HG03196 (cell line): ENCODE results near the gene RRP7A.
"Not testable (repeated sequence)": the region's sequence is repeated elsewhere in the genome, so short reads cannot be mapped to it uniquely, and the experiment has no call there.

ENCODE experiments used
- ATAC-seq: cut with Tn5 transposase; IDR thresholded peaks from one replicate; pipeline ENCODE4 v1.9.1; 2021; ENCODE audit not compliant: unreplicated experiment

Gene RRP7A

DNA sequence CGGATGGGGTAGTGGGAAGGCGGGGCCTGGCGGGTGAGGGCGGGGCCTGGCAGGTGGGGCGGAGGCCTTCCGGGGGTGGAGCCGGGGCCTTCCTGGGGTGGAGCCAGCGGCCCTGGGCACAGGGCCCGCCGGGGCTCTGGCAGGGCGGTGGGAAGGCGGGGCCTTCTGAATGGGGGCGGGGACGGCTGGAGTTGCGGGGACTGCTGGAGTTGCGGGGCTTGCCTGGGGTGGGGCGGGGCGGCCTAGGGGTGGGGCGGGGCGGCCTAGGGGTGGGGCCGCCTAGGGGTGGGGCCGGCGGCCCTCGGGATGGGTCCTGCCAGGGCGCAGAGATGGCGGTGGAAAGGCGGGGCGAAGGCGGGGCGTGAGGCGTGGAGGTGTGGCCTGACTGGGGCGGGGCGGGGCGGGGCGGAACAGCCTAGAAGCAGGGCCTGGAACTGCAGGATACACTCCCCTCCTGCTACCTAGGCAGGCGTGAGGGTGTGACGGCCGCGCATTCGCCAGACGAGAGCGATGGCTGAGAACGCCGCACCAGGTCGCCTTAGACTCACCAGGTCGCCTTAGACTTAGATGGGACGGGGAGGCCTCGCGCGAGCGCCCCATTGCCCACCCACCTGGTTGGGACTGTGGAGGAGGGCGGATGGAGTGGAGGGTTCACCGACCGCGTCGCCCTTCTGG is 19.3 kb downstream of the RRP7A start:
- ATAC-seq = peak; percentile 53

DNA sequence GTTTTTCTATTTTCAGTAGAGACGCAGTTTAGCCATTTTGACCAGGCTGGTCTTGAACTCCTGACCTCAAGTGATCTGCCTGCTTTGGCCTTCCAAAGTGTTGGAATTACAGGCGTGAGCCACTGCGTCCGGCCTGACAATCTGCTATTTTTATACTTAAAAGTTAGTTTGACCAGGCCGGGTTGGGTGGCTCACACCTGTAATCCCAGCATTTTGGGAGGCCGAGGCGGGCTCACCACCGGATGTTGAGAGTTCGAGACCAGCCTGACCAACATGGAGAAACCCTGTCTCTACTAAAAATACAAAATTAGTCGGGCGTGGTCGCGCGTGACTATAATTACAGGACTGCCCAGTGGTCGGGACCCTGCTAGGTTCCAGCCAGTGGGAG is 19.8 kb downstream of the RRP7A start:
- not testable (repeated sequence) for ATAC-seq

GRCh38 chr22:42495533-42496141 is 24.0 kb downstream of the RRP7A start:
- not testable (repeated sequence) for ATAC-seq

DNA sequence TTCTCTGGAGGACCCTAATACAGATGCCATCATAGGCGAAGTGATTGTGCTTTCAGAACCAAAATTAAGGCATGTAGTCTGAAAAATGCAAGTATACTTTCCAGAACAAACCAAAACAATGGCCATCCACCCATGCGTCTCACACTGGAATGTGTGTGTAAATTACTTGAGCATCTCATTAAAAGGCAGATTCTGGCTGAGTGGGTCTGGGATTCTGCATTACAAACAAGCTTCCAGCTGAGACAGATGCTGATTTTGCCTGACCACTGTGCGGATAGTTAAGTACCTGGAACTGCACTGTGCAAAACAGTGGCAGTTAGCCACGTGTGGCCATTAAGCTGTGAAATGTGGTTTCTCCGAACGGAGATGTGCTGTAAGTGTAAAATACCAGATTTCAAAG is 26.2 kb downstream of the RRP7A start:
- ATAC-seq = no peak

DNA sequence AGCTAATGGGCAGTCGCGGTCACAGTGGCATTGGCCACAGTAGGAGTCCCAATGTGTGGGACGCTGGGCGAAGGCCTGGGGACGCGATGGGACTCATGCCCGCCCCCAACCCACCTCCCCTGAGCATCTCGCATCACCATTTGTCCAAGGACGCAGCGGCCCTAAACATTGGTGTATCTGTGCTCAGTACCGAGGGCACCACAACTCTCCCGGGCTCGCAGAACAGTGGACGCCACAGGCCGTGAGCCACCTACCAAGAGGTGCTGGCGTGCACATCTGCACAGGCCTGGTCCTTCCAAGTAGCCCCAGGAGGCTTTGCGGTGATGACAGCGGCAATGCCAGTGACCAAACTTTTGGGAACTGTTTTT is 27.3 kb downstream of the RRP7A start:
- no peak for ATAC-seq

- ATAC-seq = no peak
Measured at GRCh38 chr22:42490243-42490832, 29.3 kb downstream of the RRP7A start.

DNA sequence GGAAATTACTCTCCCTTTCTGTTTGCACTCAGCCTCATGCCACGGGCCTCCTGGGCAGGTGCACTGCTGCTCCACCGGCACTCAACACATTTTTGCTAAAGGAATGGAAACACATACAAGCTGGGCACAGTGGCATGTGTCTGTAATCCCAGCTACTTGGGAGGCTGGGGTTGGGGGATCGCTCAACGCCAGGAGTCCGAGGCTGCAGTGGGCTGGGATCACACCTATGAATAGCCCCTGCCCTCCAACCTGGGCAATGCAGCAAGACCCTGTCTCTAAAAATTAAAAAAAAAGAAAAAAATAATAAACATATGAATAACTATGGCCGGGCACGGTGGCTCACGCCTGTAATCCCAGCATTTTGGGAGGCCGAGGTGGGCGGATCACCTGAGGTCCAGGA is 30.6 kb downstream of the RRP7A start:
- no peak for ATAC-seq

DNA sequence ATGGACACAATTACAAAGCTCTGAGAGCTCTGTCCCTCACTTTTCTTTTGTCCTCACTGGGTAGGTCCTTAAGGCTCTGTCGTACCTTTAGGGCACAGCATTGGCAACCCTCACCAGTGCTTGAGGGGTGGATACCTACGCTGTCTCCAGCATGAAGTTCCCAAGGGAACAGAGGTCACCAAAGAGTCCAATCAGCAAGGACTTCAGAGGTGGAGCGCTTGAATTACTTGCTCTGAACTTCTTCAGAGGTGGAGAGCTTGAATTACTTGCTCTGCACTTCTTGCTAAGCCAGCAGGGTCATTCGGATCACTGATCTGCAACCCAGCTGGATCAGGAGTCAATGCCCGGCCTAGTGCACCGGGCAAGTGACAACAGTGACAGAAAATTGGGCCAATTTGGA is 35.1 kb downstream of the RRP7A start:
- ATAC-seq = no peak

DNA sequence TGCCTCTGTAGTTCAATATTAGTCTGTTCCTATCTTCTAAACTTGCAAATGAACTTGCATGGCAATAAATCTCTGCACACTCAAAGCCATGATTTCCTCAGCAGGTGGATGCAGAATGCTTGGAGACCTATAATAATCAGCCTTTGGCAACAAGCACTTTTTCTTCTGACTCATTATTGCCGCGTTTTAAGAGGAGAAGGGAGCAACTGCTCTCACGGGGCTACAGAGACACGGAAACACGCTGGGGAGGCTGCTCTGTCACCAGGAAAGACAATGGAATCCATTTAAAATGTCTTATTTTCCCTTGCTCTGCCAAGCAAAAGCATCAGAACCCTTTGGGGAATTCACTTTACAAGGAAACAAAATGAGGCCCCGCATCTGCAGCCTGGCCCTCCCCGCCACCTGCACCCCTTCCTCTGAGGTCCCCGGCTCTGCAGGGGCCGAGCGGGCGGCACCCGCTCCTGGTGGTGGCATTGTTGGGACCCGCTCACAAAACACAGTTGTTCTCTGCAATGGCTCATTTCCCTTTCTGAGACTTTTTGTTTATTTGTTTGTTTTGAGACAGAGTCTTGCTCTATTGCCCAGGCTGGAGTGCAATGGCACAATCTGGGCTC is 35.9 kb downstream of the RRP7A start:
- ATAC-seq = not testable (repeated sequence)

- no peak for ATAC-seq
Measured at GRCh38 chr22:42475122-42475521, 44.5 kb downstream of the RRP7A start.

DNA sequence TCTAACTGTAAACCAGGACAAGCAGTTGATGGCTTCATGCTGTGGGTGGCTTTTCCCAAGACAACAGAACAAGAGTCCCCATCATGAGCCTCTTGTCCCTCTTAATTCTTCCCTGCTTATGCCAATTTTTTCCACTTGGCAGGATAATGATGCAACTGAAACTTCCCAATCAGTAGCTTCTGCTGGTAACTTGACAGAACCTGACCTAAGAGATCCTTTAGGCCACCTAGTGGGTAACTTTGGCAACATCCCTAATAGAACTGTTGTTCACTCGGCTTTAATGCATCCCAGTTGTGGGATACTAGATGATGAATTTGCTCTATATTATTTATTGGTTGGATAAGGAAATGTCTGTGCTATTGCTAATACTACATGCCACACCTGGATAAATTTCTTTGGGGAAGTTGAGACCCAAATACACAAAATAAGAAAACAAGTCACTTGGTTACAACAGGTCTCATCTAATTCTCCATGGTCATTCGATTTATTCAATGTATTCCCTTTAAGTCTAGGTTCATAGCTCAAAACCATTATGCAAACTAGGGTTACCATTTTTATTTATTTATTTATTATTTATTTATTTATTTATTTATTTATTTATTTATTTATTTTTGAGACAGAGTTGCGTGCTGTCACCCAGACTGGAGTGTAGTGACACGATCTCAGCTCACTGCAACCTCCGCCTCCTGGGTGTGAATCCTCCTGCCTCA is 46.0 kb downstream of the RRP7A start:
- ATAC-seq = no peak

DNA sequence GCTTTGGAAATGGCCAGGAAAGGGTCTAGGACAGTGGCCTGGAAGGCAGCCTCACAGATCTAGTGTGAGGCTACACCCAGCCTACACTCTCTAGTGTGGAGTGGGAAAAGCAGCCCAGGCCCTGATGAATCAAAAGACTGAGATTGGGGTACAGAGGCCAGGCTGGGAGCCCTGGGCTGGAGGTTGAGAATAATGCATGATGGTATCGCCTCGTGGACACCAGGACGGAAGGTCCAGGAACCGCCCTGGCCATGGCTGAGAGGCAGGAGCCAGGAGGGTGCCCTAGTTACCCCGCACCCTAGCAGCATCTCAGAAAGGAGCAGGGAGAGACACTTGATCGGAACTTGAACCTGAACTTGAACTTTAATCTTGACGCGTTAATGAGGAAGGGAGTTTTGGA is 46.9 kb downstream of the RRP7A start:
- ATAC-seq = no peak

DNA sequence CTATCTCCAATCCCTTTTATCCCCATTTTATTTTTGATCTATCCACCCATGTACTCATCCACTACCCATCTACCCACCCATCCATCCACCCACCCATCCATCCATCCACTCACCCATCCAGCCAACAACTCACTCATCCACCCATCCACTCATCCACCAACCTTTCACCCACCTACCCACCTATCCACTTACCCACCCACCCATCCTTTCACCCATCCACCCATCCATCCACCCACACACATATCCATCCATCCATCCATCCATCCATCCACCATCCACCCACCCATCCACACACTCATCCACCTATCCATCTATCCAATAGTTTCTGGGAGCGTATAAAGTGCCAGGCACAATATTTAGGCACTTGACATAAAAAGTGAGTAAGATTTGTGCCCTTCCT is 48.2 kb downstream of the RRP7A start:
- ATAC-seq = no peak

GRCh38 chr22:42470366-42471082 is 49.1 kb downstream of the RRP7A start:
- ATAC-seq = no peak

DNA sequence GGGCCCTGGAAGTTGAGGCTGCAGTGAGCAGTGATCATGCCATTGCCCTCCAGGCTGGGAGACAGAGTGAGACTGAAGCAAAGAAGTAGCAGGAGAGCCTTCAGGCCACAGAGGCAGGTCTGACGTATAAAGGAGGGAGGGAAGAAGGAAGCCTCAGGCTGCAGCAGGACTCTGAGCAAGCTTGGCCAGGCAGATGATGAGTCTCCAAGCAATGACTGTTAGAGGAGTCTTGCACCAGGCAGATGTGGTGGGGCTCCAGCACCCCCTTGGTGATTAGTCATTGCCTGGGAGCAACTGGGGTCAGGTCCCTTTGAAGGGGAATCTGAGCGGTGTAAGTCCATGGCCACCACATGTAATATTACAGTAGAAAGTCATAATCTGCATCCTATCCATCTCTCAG is 50.8 kb downstream of the RRP7A start:
- ATAC-seq = no peak

DNA sequence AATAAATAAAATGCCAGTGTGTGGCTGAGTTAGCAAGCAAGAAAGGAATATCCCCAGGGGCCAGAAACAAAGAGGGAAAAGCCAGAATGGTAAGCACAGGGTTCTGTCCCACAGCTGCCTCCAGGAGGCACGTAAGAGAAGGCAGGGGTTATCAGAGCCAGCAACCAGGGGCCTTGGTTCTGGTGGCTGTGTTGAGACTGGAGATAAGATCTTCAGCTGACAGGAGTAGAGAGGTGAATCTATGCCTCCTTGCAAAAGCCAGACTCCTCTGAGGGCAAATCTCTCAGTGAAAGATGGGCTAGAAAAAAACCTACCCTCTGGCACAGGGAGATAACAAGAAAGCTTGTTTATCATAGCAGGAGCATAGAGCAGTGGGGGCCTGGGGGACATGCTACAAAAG is 57.6 kb downstream of the RRP7A start:
- ATAC-seq = no peak

DNA sequence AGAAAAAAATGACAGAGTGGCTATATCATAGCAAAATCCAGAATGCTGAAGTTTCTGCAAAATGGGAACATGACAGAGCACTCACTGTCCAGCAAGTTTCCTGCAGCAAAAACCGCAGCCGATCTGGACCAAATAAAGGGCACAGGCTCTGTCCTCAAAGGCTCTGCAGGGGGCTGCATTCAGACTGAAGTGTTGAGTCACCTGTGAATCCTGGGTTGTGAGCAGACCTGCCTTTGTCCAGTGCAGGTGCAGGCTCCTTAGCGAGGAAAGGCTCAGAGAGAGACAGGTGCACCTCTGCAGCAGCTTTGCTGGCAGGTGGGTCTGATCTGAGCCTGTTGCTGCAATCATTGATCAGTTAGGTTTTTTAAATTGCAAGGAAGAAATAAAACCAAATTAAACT is 58.1 kb downstream of the RRP7A start:
- no peak for ATAC-seq
